CD4-positive, alpha-beta T cell treated with Interleukin-10 for 1 hour (primary cell): Measurements from ENCODE around the gene TP53INP2.
"Not testable (repeated sequence)": the region's sequence is repeated elsewhere in the genome, so short reads cannot be mapped to it uniquely, and the experiment has no call there.

ENCODE experiments used
- DNase-seq: peaks from one replicate; pipeline ENCODE4 v3.0.0-alpha.2; 2020

The TP53INP2 gene

DNA sequence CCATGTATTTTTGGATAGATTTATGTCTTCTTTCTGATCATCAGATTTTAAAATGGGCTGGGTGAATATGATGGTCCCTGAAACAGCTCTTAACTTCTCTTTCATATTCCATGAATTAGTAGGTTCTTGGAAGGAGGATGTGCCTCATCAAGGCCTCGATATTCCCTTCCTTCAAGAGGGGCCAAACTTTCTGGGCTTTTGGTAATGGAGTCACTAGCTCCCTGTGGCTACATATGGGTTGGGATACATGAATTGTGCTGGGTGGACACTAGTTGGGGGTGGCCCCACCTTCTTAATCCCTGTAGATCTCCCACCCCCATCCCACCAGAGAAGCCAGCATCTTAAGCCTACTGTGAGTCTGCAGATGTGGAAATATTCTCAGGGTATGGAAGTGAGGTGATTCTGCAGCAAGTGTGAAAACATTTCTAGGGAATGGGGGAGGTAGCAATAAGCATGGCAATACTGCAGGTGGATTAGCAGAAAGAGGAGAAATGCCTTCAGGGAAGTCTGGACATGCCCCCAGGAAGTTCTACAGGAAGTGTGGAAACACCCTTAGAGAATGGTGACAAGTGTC, 2.2 kb downstream of the TP53INP2 start:
- DNase-seq: no peak

- no peak for DNase-seq
Observed at GRCh38 chr20:34706912-34707784, 3.0 kb downstream of the TP53INP2 start.

- peak; percentile 64 for DNase-seq
Observed at GRCh38 chr20:34708621-34709043, 4.5 kb downstream of the TP53INP2 start.

DNA sequence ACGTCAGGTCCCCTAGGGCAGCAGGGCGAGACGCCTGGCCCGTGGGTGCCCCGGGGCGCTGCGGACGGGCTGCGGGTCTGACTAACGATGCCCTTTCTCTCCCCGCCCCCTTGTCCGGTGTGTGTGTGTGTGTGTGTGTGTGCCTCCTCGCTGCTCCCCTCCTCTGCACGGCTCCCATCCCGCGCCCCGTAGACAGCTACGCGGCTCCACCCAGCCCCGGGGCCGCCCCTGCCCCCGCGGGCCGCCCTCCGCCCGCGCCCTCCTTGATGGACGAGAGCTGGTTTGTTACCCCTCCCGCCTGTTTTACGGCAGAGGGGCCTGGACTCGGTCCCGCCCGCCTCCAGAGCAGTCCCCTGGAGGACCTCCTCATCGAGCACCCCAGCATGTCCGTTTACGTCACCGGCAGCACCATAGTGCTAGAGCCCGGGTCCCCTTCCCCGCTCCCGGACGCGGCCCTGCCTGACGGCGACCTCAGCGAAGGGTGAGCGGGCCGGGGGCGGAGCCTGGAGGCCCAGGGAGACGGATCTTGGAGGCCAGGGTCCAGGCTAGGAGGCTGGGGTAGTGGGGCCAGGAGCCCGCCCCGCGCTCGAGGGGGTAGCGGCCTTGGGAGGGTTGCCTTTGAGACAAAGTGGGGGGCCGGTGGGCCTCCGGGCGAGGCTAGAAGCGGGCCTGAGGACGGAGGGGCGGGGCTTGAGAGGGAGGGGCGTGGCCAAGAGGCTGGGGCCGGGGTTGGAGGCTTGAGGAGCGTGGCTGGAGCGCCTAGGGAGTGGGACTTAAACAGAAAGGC, 5.1 kb downstream of the TP53INP2 start:
- peak; percentile 86 for DNase-seq

- no peak for DNase-seq
Observed at GRCh38 chr20:34709831-34710567, 5.9 kb downstream of the TP53INP2 start.

- DNase-seq: no peak
Observed at GRCh38 chr20:34710568-34710839, 6.4 kb downstream of the TP53INP2 start.

DNA sequence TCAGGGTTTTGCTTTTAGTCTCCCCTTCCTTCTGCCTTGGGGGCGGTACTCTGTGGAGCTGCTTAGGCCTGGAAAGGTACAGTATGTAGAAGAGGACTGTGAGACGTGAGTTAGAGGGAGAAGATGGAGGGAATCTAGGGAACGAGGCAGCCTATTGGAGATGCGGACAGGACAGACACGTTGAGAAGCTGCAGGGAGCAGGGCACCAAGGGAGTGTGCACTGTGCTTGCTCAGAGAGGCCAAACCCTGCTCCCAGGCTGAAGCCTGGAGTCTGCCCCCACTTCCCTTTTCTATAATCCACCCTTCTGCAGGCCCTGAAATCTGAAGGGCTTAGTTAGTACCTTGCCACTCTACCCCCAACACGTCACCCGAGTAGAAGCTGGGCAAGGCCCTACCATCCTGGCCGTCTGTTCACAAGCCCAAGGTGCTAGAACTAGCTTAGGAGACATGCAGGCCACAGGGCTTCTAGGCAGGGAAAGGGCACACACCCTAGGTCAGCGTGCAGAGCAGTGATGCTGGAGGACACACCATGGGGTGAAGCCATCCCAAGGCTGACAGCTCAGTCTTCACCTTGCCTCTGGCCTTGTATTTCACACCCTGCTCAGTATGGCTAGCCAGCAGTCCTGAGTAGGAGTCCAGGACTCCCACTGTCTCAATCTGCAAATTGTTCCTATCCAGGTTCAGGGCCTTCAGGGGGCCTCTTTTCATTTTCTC, 6.9 kb downstream of the TP53INP2 start:
- peak; percentile 8 for DNase-seq

GRCh38 chr20:34711813-34712430, 7.8 kb downstream of the TP53INP2 start:
- no peak for DNase-seq

GRCh38 chr20:34712525-34713192, 8.5 kb downstream of the TP53INP2 start:
- no peak for DNase-seq

DNA sequence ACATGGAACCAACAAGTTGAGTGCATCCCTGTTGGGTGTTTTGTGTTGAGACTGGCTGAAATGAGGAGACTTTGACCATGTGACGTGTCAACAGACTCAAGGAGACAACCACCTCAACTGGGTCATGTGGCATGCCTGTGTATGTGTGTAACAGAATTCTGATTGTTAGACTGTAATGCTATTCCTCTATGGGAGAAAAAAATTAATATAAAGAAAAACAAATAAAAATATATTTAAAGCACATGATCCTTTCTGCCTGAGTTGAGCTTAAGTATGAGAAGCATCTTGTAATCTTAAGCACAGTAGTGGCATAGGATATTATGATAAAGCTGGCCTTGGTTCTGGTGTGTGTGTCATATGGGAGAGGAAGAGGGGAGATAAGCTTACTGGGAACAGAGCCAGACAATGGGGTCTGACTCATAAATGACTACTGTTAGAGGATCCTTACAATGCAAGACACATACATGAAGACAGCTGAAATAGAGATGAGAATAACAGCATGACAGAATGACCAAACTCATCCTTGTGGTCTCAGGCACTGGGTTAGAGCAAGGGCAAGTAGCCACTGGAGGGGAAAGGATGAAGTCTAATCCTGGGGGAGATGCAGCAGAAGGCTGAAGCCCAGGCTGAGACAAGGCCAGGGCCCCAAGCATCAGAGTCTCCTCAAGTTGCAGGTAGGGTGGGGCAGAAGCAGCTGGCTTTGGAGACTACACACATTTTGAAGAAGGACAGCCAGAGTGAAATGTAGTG, 9.2 kb downstream of the TP53INP2 start:
- no peak for DNase-seq

DNA sequence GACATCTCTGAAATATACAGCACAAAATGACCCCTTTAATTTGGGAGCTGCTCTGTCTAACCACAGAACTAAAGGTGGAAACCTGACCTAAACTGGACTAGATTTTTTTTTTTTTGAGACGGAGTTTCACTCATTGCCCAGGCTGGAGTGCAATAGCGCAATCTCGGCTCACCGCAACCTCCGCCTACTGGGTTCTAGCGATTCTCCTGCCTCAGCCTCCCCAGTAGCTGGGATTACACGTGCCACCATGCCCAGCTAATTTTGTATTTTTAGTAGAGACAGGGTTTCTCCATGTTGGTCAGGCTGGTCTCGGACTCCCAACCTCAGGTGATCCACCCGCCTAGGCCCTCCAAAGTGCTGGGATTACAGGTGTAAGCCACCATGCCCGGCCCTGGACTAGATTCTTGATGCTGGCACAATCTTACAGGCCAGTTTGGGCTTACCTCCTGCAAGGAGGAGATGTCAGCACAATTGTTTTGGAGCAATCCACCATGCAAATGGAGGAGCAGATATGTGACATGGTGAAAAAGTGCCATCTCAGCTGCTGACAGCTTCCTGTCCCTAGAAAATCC, 9.9 kb downstream of the TP53INP2 start:
- DNase-seq: not testable (repeated sequence)

GRCh38 chr20:34715384-34715783, 11.2 kb downstream of the TP53INP2 start:
- no peak for DNase-seq

DNA sequence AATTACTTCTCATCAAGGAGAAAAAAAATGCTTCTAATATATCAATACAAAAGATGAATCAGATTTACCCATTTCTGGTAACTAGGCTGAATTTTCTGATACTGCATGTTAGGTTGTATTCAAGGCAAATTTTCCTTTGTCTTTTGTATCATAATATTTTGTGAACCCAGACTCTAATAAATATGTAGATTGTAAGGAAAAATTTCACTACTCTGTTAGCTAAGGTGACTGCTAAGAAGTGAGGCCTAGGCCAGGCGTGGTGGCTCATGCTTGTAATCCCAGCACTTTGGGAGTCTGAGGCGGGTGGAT, 12.7 kb downstream of the TP53INP2 start:
- no peak for DNase-seq

DNA sequence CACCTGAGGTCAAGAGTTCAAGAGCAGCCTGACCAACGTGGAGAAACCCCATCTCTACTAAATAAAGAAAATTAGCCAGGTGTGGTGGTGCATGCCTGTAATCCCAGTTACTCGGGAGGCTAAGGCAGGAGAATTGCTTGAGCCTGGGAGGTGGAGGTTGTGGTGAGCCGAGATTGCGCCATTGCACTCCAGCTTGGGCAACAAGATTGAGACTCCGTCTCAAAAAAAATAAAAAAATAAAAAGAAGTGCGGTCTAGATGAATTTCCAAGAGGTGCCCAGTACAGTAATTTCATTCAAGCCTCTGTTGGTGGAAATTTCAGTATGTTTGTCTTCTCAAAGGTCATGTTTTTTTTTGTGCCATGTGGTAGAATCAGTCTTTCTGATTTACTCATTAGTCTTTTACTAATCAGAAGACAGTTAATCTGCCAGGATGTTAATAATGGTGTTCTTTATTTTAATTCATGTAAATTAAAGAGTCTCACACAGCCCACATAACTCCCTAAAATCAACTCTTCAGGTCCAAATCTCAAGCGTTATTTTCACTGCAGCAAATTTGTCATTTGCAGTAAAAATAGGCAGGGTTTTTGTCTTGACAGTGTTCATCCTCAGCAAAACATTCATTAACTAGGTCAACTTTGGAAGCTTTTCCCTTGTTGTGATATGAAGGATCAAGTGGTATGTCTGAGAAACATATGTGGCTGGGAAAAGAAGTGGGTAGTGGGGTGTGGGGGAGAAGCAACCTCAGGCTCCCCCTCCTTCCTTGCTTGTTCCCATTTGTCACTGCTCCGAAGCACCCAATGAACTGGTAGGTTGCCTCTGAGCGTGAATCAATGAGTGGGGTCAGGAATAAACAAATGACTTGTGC, 13.3 kb downstream of the TP53INP2 start:
- DNase-seq: no peak

DNA sequence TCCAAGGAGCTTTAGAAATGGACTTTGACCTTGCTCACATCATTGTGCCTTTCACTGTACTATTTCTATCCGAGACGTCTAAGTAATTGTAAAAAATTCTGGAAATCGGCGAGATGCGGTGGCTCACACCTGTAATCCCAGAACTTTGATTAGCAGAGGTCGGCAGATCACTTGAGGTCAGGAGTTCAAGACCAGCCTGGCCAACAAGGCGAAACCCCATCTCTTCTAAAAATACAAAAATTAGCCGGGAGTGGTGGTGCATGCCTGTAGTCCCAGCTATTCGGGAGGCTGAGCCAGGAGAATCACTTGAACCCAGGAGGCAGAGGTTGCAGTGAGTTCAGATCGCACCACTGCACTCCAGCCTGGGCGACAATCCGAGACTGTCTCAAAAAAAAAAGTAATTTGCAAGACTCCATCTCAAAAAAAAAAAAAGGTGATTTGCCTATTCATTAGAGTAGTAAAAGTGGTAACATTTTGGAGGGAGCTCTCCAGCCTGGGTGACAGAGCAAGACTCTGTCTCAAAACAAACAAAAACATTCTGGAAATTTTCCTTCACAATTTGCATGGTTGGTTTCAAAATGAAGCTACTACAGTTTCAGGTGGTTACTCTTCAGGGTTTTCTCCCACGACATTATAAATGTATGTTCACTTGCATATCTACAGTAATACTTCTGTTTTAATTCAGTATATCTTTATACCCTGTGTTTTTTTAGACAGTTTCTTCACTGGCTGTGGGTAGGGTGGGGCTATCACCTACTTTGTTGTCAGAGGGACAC, 15.3 kb downstream of the TP53INP2 start:
- DNase-seq: not testable (repeated sequence)

- DNase-seq: no peak
Observed at GRCh38 chr20:34720266-34720665, 16.1 kb downstream of the TP53INP2 start.

- DNase-seq: not testable (repeated sequence)
Observed at GRCh38 chr20:34722560-34722959, 18.4 kb downstream of the TP53INP2 start.

DNA sequence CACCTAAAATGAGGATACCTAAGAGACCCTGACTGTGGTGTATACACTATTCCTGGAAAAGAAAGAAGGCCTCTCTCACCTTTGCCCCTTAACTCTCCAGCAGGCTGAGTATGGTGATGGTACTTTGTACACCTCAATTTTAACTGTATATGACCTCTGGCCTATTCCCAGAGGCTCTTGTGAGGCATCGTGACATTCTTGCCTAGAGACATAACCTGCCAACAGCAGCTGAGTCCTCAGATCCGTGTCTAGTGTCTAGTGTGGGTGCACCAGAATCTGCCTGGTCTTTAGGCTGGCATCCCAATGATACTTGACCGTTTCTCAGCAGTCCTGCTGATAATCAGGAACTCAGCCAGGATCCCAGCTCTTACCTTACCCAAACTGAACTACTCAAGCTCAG, 20.0 kb downstream of the TP53INP2 start:
- DNase-seq: no peak

DNA sequence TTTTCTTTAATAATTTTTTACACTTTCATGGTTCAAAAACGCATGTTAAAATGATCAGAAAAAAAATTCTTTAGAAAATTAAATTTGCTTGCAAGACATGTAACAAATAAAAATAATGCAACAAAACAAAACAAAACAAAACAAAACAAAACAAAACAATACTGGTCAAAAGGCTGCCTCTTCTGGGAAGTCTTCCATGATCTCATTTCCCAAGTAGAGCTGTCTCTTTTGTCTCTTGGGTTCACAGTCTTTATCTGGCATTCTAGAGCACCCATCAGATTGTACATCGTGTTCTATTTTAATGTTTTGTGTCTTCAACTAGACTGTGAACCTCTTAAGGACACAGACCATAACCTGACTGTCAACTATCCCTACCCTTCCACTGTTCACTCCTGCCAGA, 25.3 kb downstream of the TP53INP2 start:
- no peak for DNase-seq
